Muscle layer of duodenum (tissue), 2 donors: ENCODE measurements around the gene NLGN1.

Experiments used
- H3K27ac ChIP-seq: one replicate; pipeline ENCODE4 v1.7.0; 2013; ENCODE audit warnings: mild to moderate bottlenecking, low read length
- H3K27me3 ChIP-seq: one replicate; pipeline ENCODE4 v1.7.0; 2013; ENCODE audit warnings: low read depth, mild to moderate bottlenecking, control low read depth, low read length
- H3K36me3 ChIP-seq, 2 donors: one replicate each; pipeline ENCODE4 v1.7.0; 2013; ENCODE audit warnings: low read length in 2 of 2, control low read depth in 1 of 2, mild to moderate bottlenecking in 1 of 2; ENCODE audit not compliant: insufficient read depth in 2 of 2, control insufficient read depth in 1 of 2
- H3K4me1 ChIP-seq, 2 donors: one replicate each; pipeline ENCODE4 v1.7.0; 2013; ENCODE audit warnings: low read length in 2 of 2, mild to moderate bottlenecking in 2 of 2, control low read depth in 1 of 2, moderate library complexity in 1 of 2; ENCODE audit not compliant: insufficient read depth in 2 of 2, control insufficient read depth in 1 of 2
- H3K4me3 ChIP-seq, 2 donors: one replicate each; pipeline ENCODE4 v1.7.0; 2013; ENCODE audit warnings: low read length in 2 of 2, low read depth in 1 of 2, mild to moderate bottlenecking in 1 of 2
- H3K9me3 ChIP-seq, 2 donors: one replicate each; pipeline ENCODE4 v1.7.0; 2013; ENCODE audit warnings: low read length in 2 of 2, control low read depth in 1 of 2, mild to moderate bottlenecking in 1 of 2; ENCODE audit not compliant: control insufficient read depth in 1 of 2
- donor health status: healthy.

NLGN1 gene

GRCh38 chr3:173398111-173398479 lies 551 bp downstream of the NLGN1 start:
- no peaks in the 10 kb centered on the region for H3K9me3 ChIP-seq
- peaks cover 0 to 14% of the 10 kb centered on the region in 2 donors for H3K4me1 ChIP-seq
- peak overlapping the region; percentile 87 for H3K27ac ChIP-seq
- no peaks in the 10 kb centered on the region for H3K27me3 ChIP-seq
- H3K4me3 ChIP-seq = peak overlapping the region; percentile 83 to 92
- no peaks in the 10 kb centered on the region for H3K36me3 ChIP-seq

- H3K27ac ChIP-seq = peak overlapping the region; percentile 14
These were observed 1.5 kb downstream of the NLGN1 start for GRCh38 chr3:173399044-173399443.

GRCh38 chr3:173401369-173401768 lies 3.8 kb downstream of the NLGN1 start:
- Histone ChIP-seq H3K27ac (no peak overlapping the region), H3K4me1 (peaks cover 0 to 11% of the 10 kb centered on the region in 2 donors), H3K27me3 (no peaks in the 10 kb centered on the region), H3K4me3 (no peak overlapping the region), H3K9me3 (no peaks in the 10 kb centered on the region), H3K36me3 (no peaks in the 10 kb centered on the region)

More at GRCh38 chr3:173399044-173399443, 1.5 kb downstream of the NLGN1 start:
- peak overlapping the region in 1 of 2 donors; percentile 92 for H3K4me3 ChIP-seq
- no peaks in the 10 kb centered on the region for H3K36me3 ChIP-seq
- H3K9me3 ChIP-seq = no peaks in the 10 kb centered on the region
- H3K4me1 ChIP-seq = peaks cover 0 to 14% of the 10 kb centered on the region in 2 donors
- no peaks in the 10 kb centered on the region for H3K27me3 ChIP-seq

GRCh38 chr3:173402656-173403055 lies 5.1 kb downstream of the NLGN1 start:
- Histone ChIP-seq H3K9me3 (no peaks in the 10 kb centered on the region), H3K27ac (no peak overlapping the region), H3K27me3 (no peaks in the 10 kb centered on the region), H3K4me1 (peaks cover 0 to 7% of the 10 kb centered on the region in 2 donors), H3K4me3 (no peak overlapping the region), H3K36me3 (no peaks in the 10 kb centered on the region)

GRCh38 chr3:173403376-173403775 lies 5.8 kb downstream of the NLGN1 start:
- Histone ChIP-seq H3K27me3 (no peaks in the 10 kb centered on the region), H3K4me3 (no peak overlapping the region), H3K9me3 (no peaks in the 10 kb centered on the region), H3K4me1 (peaks cover 0 to 1% of the 10 kb centered on the region in 2 donors), H3K27ac (no peak overlapping the region), H3K36me3 (no peaks in the 10 kb centered on the region)

GRCh38 chr3:173404156-173404555 lies 6.6 kb downstream of the NLGN1 start:
- Histone ChIP-seq H3K4me1 (no peaks in the 10 kb centered on the region), H3K27ac (no peak overlapping the region), H3K27me3 (no peaks in the 10 kb centered on the region), H3K9me3 (no peaks in the 10 kb centered on the region), H3K36me3 (no peaks in the 10 kb centered on the region), H3K4me3 (no peak overlapping the region)

GRCh38 chr3:173410436-173410835 lies 12.9 kb downstream of the NLGN1 start:
- Histone ChIP-seq H3K4me1 (peaks cover 0 to 11% of the 10 kb centered on the region in 2 donors), H3K27me3 (no peaks in the 10 kb centered on the region), H3K4me3 (no peak overlapping the region), H3K36me3 (no peaks in the 10 kb centered on the region), H3K27ac (no peak overlapping the region), H3K9me3 (no peaks in the 10 kb centered on the region)

DNA sequence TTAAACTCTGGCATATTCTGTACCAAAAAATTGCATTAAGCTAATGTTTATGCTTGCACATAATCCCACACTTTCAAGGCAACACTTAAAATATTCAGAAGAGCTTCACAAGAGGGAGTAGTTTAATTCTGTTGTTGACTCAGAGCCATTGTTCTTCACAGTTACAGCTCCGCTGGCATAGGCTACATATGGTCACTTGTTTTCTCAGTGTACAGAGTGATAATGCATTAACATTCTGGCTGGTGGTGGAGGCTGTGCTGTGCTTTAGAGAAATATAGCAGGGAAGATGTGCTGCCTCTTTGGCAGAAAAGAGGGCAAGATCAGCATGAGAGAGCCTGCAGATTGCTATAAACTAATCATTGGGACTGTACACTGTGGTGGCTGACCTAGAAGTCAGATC lies 13.3 kb downstream of the NLGN1 start:
- no peaks in the 10 kb centered on the region for H3K36me3 ChIP-seq
- H3K4me3 ChIP-seq = no peak overlapping the region
- no peaks in the 10 kb centered on the region for H3K9me3 ChIP-seq
- H3K27me3 ChIP-seq = no peaks in the 10 kb centered on the region
- peaks cover 0 to 11% of the 10 kb centered on the region in 2 donors for H3K4me1 ChIP-seq
- H3K27ac ChIP-seq = no peak overlapping the region

DNA sequence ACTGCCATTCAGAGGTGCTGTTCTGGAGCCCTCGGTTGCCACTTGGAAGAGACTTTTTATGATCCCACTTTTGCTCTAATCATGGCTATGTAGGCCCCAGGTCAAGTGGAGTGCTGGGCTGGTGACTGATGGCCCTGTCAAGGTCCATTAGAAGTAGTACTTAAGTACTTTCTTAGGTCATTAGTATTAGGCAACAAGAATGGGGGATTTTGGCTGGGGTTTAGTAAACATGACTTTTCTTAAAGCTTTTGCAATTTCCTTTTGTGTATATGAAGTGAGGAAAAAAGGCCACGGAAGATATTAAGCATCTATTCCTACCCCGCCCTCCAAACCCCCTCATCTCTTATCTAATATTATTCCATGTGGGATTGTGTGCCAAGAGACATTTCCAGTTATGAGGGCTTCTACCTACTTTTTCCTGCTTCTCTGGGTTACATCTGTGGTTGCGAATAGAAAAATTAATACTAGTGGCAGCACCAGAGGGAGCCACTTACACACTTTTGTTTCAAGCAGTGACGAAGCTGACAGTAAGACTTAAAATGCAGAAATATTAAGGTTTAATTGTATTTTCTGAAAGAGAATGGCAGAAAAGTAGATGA lies 13.9 kb downstream of the NLGN1 start:
- peaks cover 0 to 11% of the 10 kb centered on the region in 2 donors for H3K4me1 ChIP-seq
- no peaks in the 10 kb centered on the region for H3K9me3 ChIP-seq
- no peak overlapping the region for H3K27ac ChIP-seq
- H3K27me3 ChIP-seq = no peaks in the 10 kb centered on the region
- no peaks in the 10 kb centered on the region for H3K36me3 ChIP-seq
- H3K4me3 ChIP-seq = peak overlapping the region in 1 of 2 donors; percentile 30

DNA sequence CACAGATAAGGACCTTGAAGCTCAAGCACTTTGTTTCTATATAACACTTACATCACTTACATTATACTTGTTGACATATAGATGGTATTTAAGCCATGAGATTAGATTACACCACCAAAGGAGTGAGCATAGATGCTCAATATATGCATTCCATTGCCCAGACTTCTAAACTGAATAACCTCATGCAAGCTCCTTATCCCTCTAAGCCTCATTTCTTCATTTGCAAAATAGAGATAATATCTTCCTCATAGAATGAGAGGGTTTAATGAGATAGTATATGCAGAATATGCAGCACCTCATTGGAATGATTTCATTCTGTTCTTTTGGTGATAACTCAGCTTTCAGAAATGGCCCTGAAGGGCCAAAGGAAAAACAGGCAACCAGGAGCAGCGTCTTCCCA lies 18.5 kb downstream of the NLGN1 start:
- Histone ChIP-seq H3K36me3 (no peaks in the 10 kb centered on the region), H3K4me3 (no peak overlapping the region), H3K27ac (no peak overlapping the region), H3K27me3 (no peaks in the 10 kb centered on the region), H3K4me1 (peaks cover 0 to 11% of the 10 kb centered on the region in 2 donors), H3K9me3 (no peaks in the 10 kb centered on the region)

- peaks cover 0 to 3% of the 10 kb centered on the region in 2 donors for H3K9me3 ChIP-seq
- no peaks in the 10 kb centered on the region for H3K36me3 ChIP-seq
These were observed 31.5 kb downstream of the NLGN1 start for GRCh38 chr3:173429076-173429475.

DNA sequence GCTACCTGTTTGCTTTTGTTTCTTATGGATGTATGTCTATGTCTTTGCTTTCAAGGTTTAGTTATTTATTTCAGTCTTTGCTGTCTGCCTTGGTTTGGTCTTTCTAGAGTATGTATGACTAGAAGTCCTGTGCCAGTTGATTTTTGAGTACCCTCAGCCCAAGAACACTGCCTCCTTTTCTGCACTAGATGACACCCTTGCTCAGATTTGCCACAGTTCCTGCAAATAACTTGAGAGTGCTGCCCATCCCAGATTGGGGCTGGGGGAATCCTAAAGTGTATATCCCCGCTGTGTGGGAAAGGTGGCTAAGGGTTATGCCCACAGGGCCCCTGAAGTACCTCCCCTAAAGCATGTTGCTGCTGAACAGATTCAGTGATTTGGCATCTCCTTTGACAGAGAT lies 32.0 kb downstream of the NLGN1 start:
- no peak overlapping the region for H3K27ac ChIP-seq
- no peaks in the 10 kb centered on the region for H3K27me3 ChIP-seq
- H3K4me3 ChIP-seq = no peak overlapping the region
- no peaks in the 10 kb centered on the region for H3K36me3 ChIP-seq
- H3K4me1 ChIP-seq = no peaks in the 10 kb centered on the region
- peaks cover 0 to 3% of the 10 kb centered on the region in 2 donors for H3K9me3 ChIP-seq

More at GRCh38 chr3:173429076-173429475, 31.5 kb downstream of the NLGN1 start:
- Histone ChIP-seq H3K27ac (no peak overlapping the region), H3K27me3 (no peaks in the 10 kb centered on the region), H3K4me1 (no peaks in the 10 kb centered on the region), H3K4me3 (no peak overlapping the region)
